ENCODE measurements around the gene RALA.

RALA gene

DNA sequence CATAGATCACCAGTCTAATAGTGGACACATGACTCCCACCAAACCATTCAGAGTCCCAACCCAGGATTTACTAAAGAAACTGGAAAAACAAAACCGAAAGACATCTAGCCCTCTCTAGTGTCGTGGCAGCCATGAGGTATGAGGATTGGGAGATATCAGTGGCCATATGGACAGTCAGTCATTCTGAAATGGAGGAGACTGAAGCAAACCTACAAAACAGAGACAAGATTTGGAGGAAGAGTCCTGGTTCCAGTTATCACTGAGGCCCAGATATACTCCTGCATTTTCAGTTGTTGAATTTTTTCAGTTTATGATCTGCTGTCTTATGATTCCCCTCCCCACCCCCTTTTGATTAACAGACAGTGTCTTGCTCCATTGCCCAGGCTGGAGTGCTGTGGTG lies 9.1 kb upstream of the RALA start:
- peak; percentile 21 for DNase-seq

DNA sequence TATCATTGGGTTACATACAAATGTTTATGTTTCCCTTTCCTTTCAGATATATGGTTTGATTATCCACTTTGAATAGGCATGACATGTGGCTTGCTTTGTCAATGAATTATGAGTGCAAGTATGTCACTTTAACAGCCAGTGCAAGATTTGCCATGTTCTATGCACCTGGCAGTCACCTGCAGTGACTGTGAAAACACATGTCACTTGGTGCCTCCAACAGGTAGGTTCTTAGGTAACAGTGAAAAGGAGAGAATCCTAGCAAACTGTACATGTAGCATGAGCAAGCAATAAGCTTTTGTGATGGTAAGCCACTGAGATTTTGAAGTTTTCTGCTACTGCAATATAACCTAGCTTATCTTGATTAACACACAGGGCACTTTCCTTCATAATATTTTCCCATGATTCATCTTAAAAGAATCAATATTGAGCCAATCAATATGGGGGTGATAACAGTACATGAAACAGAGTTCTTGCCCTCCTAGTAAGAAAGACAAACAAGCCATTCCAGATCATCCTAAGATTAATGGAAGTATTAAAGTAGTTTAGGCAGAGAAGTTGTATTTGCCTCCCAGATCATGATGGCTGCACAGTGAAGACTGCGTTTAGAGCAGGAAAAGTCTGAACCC lies 7.9 kb upstream of the RALA start:
- DNase-seq, result no peak

DNA sequence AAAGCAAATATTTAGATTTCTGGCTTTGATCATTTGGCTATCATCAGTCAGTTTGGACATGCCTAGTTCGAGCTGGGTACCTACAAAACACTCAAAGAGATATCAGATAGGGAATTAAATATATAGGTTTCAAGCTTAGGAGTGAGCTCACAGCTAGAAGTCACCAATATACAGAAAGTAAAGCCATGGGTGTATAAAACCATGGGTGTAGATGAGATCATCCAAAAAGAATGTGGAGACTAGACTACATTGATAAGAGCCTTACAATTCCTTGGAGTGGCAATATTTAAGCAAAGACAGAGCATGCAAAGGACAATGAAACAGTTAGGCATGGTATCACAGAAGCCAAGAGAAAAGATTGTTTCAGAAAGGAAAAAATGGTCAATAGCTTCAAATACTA lies 7.2 kb upstream of the RALA start:
- no peak for DNase-seq

DNA sequence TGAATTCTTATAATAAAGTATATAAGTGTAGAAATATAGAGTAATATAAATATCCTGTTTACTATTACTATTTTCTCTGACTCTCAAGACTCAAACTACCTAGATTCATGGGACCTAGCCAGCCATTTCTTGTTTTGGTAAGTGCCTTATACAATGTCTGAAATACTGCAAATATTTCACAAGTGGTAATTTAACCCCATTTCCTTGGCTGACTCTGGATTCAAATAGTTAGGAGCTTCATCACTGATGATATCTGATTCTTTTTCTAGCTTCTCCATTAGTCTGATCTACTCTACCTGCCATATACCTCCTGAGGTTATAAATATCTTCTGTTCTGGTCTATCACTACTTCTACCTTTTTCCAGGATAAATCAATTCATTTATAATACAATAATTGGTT lies 6.4 kb upstream of the RALA start:
- DNase-seq, result no peak

DNA sequence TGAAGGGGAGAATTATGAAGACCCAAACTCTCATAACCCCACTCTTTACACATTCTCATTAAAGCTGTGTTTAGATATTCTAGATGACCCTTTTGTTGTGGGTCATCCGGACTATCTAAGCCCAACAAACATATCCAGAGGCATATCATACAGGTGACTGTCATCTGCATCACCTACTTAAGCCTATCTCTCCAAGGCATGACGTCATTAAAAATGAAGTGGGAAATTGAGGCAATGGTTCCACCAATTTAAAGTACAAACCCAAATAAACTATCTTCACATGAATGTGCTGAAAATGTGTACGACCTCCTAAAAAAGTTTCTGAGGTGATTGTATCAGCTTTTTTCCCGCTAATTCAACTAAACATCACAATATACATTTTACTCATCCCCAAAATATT lies 4.5 kb upstream of the RALA start:
- no peak for DNase-seq

DNA sequence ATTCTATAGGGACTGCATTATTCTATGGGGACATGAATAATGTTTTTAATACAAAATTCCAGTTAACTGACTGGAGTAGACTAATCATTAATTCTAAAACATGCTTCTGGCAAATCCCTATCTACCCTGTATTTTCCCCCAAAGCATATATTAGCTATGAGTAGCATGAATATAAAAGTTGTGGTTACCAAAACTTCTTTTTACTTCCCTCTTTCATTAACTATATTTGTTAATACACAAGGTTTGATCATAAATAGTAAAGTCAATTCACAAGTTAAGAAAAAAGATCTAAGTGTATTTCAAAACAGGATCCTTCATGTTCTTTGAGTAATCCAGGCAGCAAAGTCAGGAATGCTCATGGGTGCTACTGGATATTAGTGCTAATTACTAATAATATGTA lies 2.9 kb upstream of the RALA start:
- peak; percentile 46 for DNase-seq

DNA sequence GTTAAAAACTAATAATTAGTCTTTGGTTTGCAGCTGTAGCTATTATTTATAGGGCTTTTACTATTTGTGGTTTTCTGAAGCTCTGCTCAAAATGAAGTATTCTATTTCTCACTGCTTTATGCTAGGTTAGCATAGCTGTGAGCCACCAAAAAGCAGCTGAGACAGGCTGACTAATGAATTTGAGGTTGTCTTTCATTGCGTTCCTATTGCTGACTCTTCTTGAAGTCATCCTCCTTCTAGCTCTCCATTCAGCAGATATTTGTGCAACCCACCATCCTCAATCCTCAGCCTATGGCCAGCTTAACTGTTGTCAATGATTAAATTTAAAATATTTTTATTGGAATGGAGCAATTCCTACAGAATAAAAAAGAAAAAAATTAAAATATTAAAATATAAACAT lies 2.1 kb upstream of the RALA start:
- DNase-seq, result peak; percentile 83

DNA sequence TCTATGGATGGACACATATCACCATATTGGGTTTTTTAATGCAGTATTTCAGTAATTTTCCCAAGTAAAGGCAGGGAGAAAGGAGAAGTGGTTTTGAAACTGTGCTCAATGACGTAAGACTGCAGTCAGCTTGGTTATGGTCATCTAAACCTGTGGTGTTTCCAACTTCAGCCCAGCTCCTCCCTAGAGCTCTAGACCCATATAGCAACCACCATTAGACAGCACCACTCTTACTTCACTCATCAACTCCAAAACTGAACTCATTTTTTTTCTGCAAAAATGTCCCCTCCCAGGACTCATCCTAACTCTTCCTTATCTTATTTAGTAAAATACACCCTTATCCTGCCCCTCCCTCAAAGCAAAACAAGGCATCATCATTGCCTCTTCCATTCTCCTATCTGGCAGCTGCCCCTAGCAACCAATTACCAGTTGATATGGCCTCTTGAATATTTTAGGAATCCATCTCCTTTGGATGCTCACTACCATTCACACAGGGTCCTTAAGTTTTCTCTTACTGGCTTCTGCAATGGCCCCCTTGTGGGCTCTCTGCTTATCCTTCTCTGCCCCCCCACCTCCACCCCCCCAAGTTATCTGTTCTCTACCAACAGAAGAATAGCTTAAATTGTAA lies 1.5 kb upstream of the RALA start:
- DNase-seq, result peak; percentile 93

DNA sequence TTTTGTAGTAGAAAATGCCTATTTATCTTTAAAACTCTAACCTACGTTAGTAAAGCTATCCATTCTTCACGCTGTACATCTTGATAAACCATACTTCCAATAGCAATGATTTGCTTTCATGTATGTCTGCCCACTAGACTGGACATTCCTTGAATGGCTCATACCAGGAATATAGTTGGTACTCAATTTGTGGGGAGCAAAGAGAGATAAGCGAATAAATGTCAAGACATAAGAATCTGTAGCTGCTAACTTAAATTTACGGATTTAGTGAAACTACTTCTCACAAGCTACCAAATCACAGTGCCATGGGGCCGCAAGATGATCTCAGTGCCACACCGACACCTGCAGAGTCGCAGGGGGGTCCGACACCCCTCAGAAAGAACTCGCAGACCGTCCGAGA lies 763 bp upstream of the RALA start:
- no peak for DNase-seq

DNA sequence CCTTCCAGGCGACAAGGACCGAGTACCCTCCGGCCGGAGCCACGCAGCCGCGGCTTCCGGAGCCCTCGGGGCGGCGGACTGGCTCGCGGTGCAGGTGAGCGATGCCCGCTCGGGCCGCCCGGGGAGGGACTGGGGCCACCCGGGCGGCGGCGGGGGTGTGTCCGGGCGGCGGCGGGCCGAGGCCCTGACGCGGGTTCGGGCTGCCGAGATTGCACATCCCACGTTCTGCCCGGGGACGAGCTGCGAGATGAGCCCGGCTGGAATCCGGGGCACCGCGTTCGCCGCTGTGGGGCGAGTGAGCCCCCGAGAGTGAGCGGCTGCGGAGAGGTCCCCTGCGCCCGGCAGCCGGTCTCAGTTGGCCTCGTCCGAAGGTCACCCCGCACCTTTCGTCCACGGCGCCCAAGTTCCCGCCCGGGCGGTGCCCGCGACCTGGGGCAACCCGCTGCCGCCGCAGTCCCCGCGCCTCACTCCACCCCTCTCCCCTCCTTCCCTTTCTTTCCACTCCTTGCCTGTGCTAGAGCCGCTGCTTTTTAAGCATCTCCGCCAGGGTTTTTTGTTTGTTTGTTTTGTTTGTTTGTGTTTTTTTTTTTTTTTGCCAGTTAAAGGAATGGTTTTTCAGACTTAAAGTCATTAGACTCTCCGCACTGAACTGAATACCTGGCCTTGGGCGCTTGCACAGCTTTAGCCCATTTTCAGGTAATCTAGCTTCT lies 515 bp downstream of the RALA start:
- DNase-seq, result peak; percentile 39

DNA sequence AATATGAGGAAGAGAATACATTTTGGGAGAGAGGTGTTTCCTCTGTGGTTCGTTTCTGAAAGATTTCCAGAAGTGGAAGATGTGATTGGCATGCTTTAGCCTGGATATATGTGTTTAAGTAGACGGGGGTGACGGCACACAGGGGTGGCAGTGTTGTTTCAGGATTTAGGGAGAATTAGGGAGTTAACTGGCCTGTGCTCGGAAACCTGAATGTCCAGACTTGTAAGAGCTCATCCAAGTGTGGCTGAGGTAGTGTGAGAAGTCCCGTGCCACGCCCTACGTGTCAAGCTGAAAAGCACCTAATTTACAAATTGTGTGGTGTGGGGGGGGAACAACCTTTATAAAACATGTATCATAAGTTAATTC lies 1.1 kb downstream of the RALA start:
- DNase-seq, result peak; percentile 48

DNA sequence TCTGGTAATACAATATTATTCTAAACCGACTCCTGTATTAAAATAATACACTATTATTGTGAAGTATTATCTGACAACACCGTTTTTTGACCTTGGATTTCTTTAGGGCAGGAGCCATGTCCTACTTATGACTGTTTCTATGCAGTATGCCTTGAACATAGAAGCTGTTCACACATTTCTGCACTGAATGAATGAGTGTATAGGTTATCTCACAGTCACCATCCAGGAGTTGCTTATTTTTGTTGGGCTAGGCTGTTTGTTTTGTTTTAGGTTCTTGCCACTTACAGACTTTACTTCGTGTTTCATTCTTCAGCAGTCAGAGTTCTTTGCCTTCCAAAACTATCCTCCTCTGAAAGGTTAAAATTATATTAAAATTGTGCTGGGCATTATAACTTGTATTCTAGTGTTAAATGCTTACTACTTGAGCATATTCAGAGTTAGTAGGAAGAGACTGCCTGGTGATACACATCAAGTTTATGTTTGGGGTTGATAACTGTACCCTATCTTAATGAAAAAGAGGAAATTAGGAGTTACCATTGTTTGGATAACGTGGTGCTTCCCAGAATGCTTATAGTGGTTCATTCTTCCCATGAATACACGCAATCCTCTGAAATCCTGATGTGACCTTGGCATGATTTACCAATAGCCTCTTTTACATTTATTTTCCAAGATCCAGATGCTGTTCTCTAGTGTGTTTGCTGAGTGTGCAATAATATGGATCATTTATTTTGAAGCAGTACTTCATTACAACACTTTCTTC lies 1.7 kb downstream of the RALA start:
- peak; percentile 44 for DNase-seq

DNA sequence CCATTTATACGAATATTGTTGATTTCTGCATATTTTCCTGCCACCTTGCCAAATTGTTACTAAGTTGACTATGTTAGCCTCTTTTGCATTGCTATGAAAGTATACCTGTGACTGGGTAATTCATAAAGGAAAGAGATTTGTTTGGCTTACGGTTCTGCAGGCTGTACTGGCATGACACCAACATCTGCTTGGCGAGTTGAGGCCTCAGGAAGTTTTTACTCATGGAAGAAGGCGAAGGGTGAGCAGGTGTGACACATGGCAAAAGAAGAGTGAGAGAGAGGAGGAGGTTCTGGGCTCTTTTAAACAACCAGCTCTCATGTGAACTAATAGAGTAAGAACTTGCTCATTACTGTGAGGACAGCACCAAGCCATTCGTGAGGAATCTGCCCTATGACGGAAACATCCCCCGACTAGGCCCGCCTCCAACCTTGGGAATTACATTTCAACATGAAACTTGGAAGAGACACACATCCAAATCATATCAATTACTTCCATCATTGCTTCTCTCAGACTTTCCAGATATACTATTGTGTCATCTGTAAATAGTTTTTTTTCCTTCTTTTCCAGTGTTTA lies 8.4 kb downstream of the RALA start:
- no peak for DNase-seq

DNA sequence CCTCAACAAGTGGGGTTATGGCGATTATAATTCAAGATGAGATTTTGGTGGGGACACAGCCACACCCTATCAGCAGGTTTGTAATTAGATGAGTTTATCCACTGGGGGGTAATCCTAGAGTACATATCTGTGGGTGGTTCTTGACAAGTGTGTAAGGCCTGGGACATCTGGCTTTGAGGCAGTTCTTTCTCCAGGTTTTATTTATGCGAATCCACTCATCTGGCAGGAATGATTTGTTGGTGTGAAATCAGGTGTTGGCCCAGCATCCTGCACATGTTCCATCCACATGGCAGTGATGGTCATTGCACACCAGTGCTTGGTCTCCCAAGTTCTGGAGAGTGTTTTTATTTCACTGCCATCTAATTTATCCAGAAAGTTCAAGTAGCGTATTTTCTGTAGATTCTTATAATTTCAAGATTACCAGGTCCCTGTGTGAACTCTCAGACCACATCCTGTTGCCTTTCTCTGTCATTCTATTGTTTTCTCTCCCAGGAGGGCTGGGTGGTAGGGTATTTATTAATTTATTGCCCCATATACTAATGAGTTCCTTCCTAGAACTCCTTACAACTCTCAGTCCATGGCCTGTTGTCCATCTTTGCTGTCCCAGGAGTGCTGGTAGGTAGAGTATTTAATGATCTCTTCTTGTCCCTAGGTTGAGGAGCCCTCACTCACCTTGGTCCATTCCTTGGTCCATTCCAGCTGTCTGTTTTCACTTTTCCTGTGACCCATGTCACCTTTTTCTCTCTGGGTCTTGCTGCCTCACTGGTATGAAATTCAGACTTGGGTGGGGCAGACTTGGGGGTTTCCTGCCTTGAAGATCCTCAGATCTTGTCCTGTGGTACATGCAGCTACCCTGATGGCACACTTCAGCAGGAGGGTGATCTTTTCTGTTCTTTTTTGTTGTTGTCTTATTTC lies 10.4 kb downstream of the RALA start:
- no peak for DNase-seq

DNA sequence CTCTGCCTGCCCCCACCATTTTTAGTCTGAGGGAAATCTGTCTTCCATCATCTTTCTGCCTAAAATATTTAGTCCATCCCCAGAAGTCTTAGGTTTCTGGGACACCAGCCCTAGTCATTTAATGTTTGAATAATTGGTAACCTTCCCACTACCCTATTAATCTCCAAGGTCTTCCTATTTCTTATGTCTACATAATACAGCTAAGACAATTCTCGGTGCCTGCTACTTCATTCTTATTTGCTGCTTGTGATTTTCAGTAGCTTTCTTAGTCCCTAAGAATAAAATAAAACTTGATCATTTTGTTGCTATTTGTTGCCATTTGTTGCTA lies 11.1 kb downstream of the RALA start:
- no peak for DNase-seq

DNA sequence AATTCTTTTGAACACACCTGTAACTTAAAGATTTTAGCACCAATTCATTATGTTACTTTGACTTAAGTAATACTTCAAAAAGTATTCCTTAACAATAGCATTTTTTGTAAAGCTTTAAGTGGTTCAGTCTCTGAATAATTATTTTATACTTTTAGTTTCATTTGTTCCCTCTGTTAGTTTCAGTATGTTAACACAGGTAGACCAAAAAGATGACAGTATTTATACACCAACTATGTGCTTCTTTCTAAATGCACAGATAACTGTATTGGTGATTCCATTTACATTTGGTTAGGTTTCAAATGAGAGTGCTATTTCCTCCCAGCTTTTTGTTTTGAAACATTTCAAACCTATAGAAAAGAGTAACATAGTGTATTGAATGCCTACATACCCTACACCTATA lies 14.0 kb downstream of the RALA start:
- no peak for DNase-seq

DNA sequence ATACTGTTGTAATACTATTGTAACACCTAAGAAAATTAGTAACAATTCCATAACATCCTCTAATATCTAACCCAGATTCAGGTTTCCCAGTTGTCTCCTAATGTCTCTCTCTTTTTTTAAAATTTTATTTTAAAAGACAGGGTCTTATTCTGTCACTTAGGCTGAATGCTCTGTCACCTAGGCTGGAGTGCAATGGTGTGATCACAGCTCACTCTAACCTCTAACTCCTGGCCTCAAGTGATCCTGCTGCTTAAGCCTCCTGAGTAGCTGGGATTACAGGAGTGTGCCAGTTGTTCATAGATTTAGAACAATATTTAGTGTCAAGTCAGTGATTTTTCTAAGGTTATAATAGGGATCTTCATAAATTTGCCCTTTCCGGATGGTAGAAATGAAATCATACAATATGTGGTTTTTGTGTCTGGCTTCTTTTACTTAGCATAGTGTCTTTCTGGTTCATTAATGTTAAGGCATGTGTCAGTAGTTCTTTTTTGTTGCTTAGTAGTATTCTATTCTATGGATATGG lies 14.7 kb downstream of the RALA start:
- no peak for DNase-seq

DNA sequence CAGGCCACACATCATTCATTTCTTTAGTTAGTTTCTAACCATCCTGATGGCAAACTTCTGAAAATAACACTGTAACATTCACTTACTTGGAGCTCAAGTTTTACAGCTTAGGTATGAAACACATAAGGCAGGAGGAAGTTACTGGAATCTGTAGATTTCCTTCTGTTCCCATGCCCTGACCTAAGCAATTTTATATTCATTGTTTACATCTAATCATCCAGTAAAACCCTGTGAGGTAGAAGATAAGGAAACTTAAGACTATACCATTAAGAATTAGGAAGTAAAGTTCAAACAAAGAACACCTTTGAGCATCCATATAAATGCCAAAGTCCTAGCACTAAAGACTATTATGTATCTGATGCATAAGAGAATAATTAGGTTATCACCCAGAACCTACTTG lies 19.5 kb downstream of the RALA start:
- DNase-seq, result no peak

DNA sequence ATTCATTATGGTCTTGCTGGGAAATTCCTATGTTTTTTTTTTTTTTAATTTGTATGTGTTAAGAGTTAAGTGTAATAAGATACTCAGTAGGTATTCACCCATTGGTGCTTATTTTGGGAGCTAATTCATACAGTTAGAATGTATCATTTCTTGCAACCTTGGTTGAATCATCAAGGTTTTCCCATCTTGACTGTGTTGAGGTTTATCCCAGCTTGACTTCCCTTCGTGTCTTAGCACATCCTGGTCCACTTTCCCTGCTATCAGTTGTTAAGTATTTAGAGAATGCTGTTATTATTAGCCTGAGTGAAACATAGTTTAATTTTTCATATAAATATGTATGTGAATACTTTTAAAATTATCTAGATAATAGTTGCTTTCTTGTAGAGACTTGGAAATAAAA lies 20.8 kb downstream of the RALA start:
- no peak for DNase-seq

DNA sequence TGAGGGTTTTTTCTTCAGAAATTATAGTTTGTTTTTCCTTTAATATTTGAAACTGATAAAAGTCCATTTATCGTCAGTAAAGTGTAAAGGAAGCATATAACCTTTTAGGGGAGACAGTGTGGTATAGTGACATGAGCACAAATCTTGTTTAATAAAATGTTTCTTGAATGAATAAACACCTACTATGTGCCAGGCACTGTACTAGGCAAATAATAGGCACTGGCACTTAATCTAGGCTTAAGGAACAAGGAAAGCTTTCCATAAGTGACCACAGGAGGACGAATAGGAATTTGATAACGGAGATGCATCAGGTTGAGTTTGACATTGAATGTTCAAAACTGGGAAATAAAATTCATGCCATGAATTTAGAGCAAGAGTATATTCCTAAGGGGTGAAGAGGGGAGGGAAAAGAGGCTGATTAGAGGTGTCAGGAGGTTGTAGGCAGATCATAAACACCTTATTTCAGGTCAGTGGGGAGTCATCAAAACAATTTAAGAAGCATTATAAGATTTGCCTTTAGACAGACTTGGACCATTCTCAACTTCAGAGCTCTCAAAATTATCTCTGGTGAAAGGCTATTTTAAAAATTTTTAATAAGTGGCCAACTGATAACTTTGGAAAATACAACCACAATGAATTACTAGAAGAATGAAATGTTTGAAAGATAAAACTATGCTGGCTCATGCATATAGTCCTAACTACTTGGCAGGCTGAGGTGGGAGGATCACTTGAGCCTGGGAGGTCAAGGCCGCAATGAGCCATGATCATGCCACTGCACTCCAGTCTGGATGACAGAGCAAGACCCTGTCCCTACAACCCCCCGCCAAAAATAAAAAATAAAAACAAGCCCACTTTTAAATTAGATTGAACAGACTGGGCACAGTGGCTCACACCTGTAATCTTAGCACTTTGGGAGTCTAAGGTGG lies 22.4 kb downstream of the RALA start:
- no peak for DNase-seq

DNA sequence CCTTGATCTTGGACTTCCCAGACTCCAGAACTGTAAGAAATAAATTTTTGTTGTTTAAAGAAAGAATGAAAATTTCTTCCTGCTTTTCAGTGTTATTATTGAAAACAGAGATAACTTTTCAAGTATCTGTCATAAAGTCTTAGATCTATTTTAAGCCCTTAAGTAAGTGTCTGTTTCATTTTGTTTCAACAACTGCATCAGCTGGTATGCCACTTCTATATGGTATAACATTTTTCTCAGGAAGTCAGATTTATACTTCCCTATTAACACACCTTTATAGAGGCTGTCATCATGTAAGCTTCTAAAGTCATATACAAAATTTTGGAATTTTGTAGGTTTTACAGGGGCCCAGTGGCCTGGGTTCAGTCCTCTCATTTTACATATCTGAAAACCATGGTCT lies 24.4 kb downstream of the RALA start:
- DNase-seq, result no peak
